Kidney (tissue), 14 donors: ENCODE measurements around the gene NCKAP5. TPM values are rescaled to one million over a fixed set of nuclear protein-coding genes. Genes with fewer than 3 reads are reported as not detected.

Source experiments
- DNase-seq, 5 donors: peaks; one replicate each; pipeline ENCODE4 v3.0.0-alpha.2; 2013 to 2020
- FAIRE-seq: peaks from 2 replicates; lab custom pipeline; 2012; peaks lifted over from hg19 to GRCh38; lab: Jason Lieb, UNC
- H3K27ac ChIP-seq, 2 donors: one replicate each; pipeline ENCODE4 v1.7.0; 2013; ENCODE audit warnings: low read depth in 2 of 2, low read length in 2 of 2, inconsistent platforms in 1 of 2
- H3K27me3 ChIP-seq: one replicate; pipeline ENCODE4 v1.7.1; 2013; ENCODE audit warnings: low read length, inconsistent platforms; ENCODE audit not compliant: control insufficient read depth, insufficient read depth
- H3K36me3 ChIP-seq, 3 donors: one replicate each; pipeline versions ENCODE4 v1.7.0 to v1.7.1; 2013; ENCODE audit warnings: low read length in 3 of 3, control low read depth in 1 of 3, inconsistent platforms in 1 of 3; ENCODE audit not compliant: insufficient read depth in 3 of 3, control insufficient read depth in 2 of 3
- H3K4me1 ChIP-seq, 3 donors: one replicate each; pipeline versions ENCODE4 v1.7.0 to v1.7.1; 2013; ENCODE audit warnings: low read length in 3 of 3, inconsistent platforms in 1 of 3, low read depth in 1 of 3; ENCODE audit not compliant: control insufficient read depth in 2 of 3, insufficient read depth in 2 of 3
- H3K4me3 ChIP-seq, 3 donors: one replicate each; pipeline versions ENCODE4 v1.7.0 to v1.8.1; 2013; ENCODE audit warnings: low read length in 3 of 3, control low read depth in 1 of 3, inconsistent platforms in 1 of 3
- H3K9ac ChIP-seq, 3 donors: one replicate each; pipeline versions ENCODE4 v1.7.0 to v1.7.1; 2013; ENCODE audit warnings: low read length in 3 of 3, control low read depth in 1 of 3, inconsistent platforms in 1 of 3
- H3K9me3 ChIP-seq, 3 donors: one replicate each; pipeline versions ENCODE4 v1.7.0 to v1.7.1; 2013; ENCODE audit warnings: low read length in 3 of 3, control low read depth in 1 of 3, inconsistent platforms in 1 of 3; ENCODE audit not compliant: control insufficient read depth in 2 of 3, insufficient read depth in 1 of 3
- intact Hi-C: fragments of 100-400 bp; cut with DNase I; formaldehyde crosslinking; loops from one replicate; pipeline ENCODE4 v1.11.1; 2022
- polyA plus RNA-seq: library from polyadenylated mRNA; stranded (reverse); fragments of 350-450 nt; fragmentation: Illumina TruSeq; extraction: RNeasy Lipid Tissue Mini Kit (QIAGEN cat#74804); gene quantifications from one replicate; pipeline ENCODE4 v1.2.3, GENCODE V29; 2014; ENCODE audit warnings: low read depth, low replicate concordance; ENCODE audit not compliant: insufficient read depth
- total RNA-seq: library from RNA; stranded (reverse); fragmentation: NEBNext Ultra II Directional; extraction: Animal tissue kit (Norgen Biotek cat#: 25700); gene quantifications from one replicate; pipeline ENCODE4 v1.2.1, GENCODE V29; 2021
- TF ChIP-seq, protein P1 (sequence below): IDR thresholded peaks from 3 replicates; pipeline ENCODE4 v1.5.1; 2012; ENCODE audit warnings: mild to moderate bottlenecking, moderate library complexity, borderline replicate concordance; ENCODE audit not compliant: insufficient read depth; ENCODE audit errors: extremely low read depth
- donor health status: control.
- donor health status: control.
- donor health status: control.
- donor health status: control.
- donor health status: control.
- donor health status: DM: yes; HTN: yes; CAD: no.
- donor health status: Normal renal cell carcinoma (clear cell type).

Gene NCKAP5
- total and polyA plus RNA-seq, 2 donors from 2014 or later, result 1.8 to 2.9 TPM

GRCh38 chr2:133607679-133608078 is 39.4 kb upstream of the NCKAP5 start:
- FAIRE-seq, result no peak

DNA sequence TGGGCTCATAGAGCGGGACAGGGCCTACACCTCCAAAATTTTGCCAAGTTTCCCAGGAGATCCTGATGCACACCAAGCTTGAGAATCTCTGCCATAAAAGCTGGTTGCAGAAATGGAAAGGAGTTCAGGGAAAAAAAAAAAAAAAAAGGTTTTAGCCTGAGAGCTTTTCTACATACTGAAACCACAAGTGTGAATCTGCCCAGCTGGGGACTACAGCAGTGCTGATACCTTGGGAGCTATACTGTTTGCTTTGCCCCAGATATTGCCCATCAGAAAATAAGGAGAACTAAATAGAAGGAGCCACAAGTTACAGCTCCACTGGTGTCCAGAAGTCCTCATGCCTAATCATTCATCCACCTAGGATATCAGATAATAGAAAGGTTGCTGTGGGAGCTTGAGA is 38.4 kb upstream of the NCKAP5 start:
- Histone ChIP-seq H3K4me3 (no peak overlapping the region), H3K9me3 (no peaks in the 10 kb centered on the region), H3K4me1 (peaks cover 0 to 3% (median 0%) of the 10 kb centered on the region in 3 donors), H3K36me3 (no peaks in the 10 kb centered on the region), H3K27ac (no peak overlapping the region), H3K27me3 (no peaks in the 10 kb centered on the region), H3K9ac (no peak overlapping the region)
- no peak for DNase-seq
- TF ChIP-seq, protein P1, sequence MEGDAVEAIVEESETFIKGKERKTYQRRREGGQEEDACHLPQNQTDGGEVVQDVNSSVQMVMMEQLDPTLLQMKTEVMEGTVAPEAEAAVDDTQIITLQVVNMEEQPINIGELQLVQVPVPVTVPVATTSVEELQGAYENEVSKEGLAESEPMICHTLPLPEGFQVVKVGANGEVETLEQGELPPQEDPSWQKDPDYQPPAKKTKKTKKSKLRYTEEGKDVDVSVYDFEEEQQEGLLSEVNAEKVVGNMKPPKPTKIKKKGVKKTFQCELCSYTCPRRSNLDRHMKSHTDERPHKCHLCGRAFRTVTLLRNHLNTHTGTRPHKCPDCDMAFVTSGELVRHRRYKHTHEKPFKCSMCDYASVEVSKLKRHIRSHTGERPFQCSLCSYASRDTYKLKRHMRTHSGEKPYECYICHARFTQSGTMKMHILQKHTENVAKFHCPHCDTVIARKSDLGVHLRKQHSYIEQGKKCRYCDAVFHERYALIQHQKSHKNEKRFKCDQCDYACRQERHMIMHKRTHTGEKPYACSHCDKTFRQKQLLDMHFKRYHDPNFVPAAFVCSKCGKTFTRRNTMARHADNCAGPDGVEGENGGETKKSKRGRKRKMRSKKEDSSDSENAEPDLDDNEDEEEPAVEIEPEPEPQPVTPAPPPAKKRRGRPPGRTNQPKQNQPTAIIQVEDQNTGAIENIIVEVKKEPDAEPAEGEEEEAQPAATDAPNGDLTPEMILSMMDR, result no peak
- FAIRE-seq, result no peak
- intact Hi-C loops, result no loop called here

More at GRCh38 chr2:133607679-133608078, 39.4 kb upstream of the NCKAP5 start:
- Histone ChIP-seq H3K27ac (no peak overlapping the region), H3K36me3 (no peaks in the 10 kb centered on the region), H3K4me3 (no peak overlapping the region), H3K9ac (no peak overlapping the region), H3K9me3 (no peaks in the 10 kb centered on the region), H3K4me1 (no peaks in the 10 kb centered on the region), H3K27me3 (no peaks in the 10 kb centered on the region)
- DNase-seq, result no peak
- intact Hi-C loops, result no loop called here
- TF ChIP-seq, protein P1, result no peak

GRCh38 chr2:133605766-133606137 is 37.5 kb upstream of the NCKAP5 start:
- peaks cover 0 to 3% (median 0%) of the 10 kb centered on the region in 3 donors for H3K4me1 ChIP-seq
- no peaks in the 10 kb centered on the region for H3K36me3 ChIP-seq
- intact Hi-C loops, result no loop called here
- H3K9ac ChIP-seq, result no peak overlapping the region
- no peaks in the 10 kb centered on the region for H3K9me3 ChIP-seq
- TF ChIP-seq, protein P1, result no peak
- H3K4me3 ChIP-seq, result no peak overlapping the region
- H3K27ac ChIP-seq, result no peak overlapping the region
- DNase-seq, result no peak
- no peaks in the 10 kb centered on the region for H3K27me3 ChIP-seq
- FAIRE-seq, result no peak
